Lung microvascular endothelial cell (primary cell): ENCODE data around the gene HAUS6. TPM values are rescaled to one million over a fixed set of nuclear protein-coding genes. Genes with fewer than 3 reads are reported as not detected.
"Not testable (repeated sequence)": the region's sequence is repeated elsewhere in the genome, so short reads cannot be mapped to it uniquely, and the experiment has no call there.

ENCODE experiments used
- DNase-seq, 2 donors: peaks; one replicate each; pipeline versions ENCODE4 v3.0.0 to v3.0.0-alpha.2; 2010; ENCODE audit warnings: low read depth in 2 of 2
- total RNA-seq: library from RNA; depleted of rRNA; stranded (reverse); fragments of >200 nt; gene quantifications from 2 replicates; pipeline ENCODE4 v1.2.1, GENCODE V29; 2014

HAUS6 gene
- total RNA-seq, 1 donor from 2014 or later = 9.7 TPM

DNA sequence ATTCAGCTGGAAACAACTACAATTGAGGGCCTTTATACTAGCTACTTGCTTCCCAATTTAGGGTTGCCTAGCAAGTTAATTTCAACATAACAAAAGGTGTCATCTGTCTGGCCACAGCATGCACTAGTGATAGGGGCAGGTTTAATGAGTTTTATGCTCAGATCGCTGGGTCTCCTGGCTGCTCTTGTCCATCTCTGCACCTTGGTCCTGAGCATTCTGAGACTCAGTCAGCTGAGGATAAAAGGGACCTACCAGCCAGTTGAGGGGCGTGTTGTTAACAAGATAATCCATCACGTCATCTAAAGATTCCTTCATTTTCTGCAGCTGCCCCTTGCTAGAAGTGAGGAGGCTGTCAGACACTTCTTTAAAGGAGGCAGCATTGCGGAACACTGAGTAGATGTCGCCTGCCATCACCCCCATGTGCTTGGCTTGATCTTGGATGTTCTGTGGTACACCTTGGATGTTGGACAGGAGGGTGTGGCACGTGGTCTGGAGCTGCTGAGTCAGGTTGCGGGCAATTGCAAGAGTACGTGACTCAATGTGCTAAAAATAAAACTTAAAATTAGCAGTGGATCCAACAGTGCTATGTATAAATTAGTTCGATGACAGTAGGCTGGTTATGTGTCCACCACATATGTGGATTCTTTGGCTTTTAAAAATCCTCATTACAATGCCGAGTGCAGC is 13.5 kb upstream of the HAUS6 start:
- no peak for DNase-seq

DNA sequence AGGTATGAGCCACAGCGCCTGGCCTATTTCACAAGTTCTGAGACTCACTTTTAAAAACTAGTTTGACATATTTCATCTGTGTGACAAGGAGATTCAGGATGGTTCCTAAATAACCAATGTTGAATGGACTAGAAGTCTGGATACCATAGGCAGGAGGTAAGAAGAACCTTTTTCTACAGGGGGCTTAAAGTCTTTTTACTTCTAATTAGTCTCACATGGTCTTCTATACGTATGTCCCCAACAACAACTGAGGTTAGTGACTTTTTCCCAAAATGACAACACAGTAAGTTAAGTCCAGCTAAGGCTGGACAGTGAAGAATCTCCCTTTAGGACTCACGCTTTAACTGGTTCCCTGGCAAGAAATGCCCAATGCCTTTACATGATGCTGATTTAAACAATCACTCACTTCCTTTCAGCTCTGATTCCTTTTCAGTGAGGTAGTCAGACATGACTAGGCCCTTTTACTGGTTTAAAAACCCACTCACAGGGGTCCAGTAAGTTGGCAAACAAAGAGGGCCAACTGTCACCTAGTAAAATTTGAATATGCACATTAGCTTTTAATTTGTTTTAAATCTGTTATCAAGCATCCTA is 12.1 kb upstream of the HAUS6 start:
- peak in 1 of 2 donors; percentile 71 for DNase-seq

- no peak for DNase-seq
Observed at GRCh38 chr9:19113964-19114679, 11.4 kb upstream of the HAUS6 start.

DNA sequence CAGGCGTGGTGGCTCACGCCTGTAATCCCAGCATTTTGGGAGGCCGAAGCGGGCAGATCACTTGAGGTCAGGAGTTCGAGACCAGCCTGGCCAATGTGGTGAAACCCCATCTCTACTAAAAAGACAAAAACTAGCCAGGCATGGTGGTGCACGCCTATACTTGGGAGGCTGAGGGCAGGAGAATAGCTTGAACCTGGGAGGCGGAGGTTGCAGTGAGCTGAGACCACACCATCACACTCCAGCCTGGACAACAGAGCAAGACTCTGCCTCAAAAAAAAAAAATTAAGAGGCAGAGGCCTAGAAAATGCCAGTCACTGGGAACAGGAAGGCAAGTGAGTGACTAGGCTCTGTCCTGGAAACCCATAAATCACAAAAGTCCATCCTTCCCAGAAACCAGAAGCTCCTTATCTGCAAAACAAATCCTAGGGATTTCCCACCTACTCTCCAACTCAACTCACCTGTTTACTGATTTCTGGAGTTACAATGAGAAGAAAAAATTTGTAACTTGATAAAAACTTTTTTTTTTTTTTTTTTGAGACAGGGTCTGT is 10.4 kb upstream of the HAUS6 start:
- DNase-seq = not testable (repeated sequence)

DNA sequence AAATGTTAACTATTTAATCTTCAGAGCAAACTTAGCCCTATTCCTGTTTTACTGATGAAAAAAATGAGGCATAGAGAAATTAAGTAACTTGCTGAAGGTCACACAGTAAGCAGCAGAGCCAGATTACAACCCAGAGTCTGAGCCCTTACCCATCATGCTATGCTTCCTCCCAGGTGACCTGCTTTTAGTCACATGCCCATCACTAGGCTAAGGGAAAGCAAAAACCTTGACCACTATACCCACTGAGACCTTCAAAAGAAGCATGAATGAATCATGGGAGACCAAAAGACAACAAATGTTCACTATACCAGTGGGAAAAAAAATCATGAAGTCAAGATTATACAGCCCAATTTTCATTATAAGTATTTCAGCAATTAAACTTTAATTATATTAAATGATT is 5.3 kb upstream of the HAUS6 start:
- no peak for DNase-seq

DNA sequence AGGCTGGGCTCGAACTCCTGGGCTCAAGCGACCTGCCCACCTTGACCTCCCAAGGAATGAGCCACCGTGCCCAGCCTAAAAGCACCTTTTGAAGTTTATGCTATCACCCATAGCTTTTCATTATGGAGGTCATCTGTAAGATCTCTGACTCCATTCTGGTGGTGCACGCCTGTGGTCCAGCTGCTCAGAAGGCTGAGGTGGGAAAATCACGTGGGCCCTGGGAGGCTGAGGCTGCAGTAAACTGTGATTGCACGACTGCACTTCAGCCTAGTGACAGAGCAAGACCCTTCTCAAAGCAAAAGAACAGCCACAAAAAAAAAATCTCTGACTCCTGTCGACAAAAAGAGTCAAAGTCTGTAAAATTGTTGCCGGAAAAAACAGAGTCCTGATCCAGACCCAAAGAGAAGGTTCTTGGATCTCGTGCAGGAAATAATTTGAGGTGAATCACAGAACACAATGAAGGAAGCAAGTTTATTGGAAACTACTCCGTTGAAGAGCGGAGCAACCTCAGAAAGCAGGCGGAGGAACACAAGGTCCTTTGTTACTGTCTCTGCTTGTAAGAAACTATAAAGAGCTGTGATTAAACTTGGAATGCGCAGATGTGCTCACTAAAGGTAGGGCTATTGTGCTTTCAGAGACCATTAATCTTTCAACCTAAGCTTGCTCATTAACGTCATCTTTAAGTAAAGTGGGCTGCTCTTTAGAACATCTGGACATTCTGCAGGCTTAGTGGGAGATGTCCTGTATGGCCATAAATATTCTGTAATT is 2.0 kb upstream of the HAUS6 start:
- no peak for DNase-seq

DNA sequence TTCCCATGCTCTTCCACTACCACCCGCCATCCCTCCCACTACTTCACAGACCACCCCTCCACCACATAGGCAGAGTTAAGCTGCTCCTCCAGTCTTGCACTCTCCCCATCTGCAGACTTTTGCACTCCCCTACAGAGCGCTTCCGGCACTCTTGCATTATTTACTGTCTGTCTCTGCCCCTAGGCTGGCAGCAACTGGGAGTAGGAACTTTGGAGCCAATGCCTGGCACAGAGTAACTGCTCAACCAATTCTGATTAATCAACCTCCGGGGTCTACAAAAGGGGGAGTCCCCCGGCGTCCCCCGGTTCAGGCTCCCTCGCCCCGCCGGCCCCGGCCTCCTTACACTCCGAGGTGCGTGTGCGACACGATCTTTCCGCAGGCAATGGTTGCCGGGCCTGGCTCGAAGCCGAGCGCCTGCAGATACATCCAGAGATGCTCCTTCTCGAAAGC is 498 bp downstream of the HAUS6 start:
- peak; percentile 24 to 33 for DNase-seq

- DNase-seq = no peak
Observed at GRCh38 chr9:19101203-19101602, 1.5 kb downstream of the HAUS6 start.

GRCh38 chr9:19097431-19097830 is 5.3 kb downstream of the HAUS6 start:
- DNase-seq = not testable (repeated sequence)

DNA sequence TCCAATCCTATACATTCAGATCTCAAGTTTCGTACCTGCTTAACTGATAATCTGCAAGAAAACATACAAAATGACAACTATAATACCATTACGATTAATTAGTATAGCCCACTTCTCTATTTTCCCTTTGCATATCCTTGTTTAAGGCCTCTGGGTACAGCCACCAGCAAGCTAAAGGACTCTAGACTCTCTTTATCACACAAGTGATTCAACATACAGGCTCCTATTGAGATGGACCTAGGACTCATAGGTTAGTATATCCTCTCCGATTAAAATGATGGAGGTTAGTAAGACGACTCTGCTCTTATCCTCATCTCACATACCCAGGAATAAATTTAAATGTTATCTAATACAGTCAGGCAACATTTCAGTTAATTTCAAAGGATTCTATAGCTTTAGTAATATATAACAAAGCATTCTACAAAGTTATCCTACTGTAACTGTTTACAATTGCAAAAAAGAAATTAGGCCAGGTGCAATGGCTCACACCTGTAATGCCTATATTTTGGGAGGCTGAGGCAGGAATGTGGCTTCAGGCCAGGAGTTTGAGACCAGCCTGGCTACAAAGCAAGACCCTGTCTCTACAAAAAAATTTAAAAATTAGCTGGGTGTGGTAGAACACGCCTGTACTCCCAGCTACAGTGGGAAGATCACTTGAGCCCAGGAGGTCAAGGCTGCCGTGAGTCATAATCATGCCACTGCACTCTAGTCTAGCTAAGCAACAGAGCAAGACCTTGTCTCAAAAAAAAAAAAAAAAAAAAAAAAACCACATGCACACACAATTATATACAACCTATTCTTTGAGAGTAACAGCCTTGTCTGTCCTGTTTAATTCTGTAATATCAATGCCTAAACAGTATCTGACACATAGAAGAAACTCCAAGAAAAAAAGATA is 15.4 kb downstream of the HAUS6 start:
- peak in 1 of 2 donors; percentile 43 for DNase-seq

DNA sequence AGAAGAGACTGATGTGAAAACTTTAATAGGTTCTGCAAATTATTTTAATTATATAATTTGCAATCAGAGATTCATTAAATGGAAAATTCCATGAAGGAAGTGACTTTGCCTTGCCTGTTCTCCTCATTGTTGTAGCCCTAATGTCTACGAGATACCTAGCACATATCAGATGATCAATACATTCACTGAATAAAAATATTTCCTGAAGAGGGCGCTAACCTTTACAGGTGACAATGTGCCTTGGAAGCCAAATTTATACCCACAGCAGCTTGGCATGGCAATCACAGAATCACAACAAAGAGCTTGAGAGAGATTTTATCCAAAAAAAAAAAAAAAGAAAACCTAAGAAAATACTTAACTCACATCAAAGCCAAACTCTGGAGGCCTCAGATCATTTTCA is 17.4 kb downstream of the HAUS6 start:
- DNase-seq = peak; percentile 6 to 20

DNA sequence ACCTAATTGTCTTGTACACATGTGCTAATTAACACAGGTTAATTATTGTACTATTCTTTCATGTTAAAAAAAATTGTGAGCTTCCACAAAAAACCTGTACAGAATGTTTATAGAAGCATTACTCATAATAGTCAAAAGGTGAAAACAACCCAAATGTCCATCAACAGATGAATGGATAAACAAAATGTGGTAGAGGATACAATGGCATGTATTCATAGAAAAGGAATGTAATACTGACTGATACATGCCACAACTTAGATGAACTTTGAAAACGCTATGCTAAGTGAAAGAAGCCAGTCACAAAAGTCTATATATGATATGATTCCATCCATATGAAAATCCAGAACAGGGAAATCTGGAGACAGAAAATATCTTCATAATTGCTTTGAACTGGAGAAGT is 27.9 kb downstream of the HAUS6 start:
- DNase-seq = peak; percentile 48 to 63

- DNase-seq = no peak
Observed at GRCh38 chr9:19074229-19074628, 28.5 kb downstream of the HAUS6 start.

- DNase-seq = no peak
Observed at GRCh38 chr9:19057033-19057432, 45.7 kb downstream of the HAUS6 start.

- no peak for DNase-seq
Observed at GRCh38 chr9:19050637-19051591, 51.8 kb downstream of the HAUS6 start.

GRCh38 chr9:19049917-19050636 is 52.6 kb downstream of the HAUS6 start:
- peak in 1 of 2 donors; percentile 40 for DNase-seq

DNA sequence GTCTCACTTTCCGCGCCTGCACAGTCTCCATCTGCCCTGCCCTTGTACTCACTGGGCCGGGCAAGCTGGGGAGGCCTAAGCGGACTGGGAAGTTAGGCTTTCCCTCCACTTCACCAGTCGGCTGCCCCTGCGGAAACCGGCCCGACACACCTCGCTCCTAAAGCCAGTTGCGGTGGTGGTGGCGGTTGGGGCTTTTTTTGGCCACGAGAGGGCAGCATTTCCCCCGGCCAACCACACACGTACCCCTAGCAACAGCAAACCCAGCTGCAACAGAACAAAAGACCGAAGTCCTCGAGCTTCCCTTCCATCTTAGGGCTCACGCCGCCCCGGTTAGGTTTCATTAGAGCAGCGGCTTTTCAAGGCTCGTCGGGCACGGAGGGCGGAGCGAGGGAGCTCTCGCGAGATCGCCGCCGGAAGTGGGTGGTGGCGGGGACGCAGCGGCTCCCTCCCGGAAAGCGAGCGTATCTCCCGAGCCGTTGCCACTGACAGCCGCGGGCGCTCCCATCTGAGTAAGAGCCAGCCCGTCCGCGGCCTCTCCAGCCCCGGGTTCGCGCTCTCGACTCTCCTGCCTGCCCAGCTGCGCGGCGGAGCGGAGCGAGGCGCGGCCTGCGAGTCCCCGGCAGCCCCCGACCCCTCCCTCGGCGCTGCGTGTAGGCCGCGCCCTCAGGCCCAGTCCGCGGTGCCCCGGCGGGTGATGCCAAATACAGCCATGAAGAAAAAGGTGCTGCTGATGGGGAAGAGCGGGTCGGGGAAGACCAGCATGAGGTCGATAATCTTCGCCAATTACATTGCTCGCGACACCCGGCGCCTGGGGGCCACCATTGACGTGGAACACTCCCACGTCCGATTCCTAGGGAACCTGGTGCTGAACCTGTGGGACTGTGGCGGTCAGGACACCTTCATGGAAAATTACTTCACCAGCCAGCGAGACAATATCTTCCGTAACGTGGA is 53.5 kb downstream of the HAUS6 start, which contains the start of gene RRAGA:
TSS of gene RRAGA (plus strand) at position 462 of the 951 bp plus-strand sequence. CDS start at position 695, 233 bp downstream.
- DNase-seq = peak; percentile 96 to 97
